Esophagus squamous epithelium (tissue), 4 donors: Measurements from ENCODE around the gene CADPS.

Experiments
- CTCF ChIP-seq, 6 experiments: fragments of 450-650 bp in 4 of 6; fragments of 200-600 bp in 2 of 6; sonication (generic) in 2 of 6; IDR thresholded peaks; one replicate each; pipeline ENCODE4 v1.5.1; 2016 to 2019; ENCODE audit warnings: antibody characterized with exemption in 6 of 6, mild to moderate bottlenecking in 4 of 6, moderate library complexity in 4 of 6
- POLR2A ChIP-seq, 4 donors: fragments of 450-650 bp; IDR thresholded peaks; one replicate each; pipeline ENCODE4 v1.6.1; 2017; ENCODE audit warnings: antibody characterized with exemption in 4 of 4, mild to moderate bottlenecking in 4 of 4, moderate library complexity in 3 of 4

- TF ChIP-seq CTCF (IDR thresholded peaks at IDR 0.05) (no peak), POLR2A (IDR thresholded peaks at IDR 0.05) (no peak)
These were observed 59.2 kb downstream of the CADPS start for GRCh38 chr3:62815981-62816380.
